Colonic mucosa (tissue), 4 donors: ENCODE data around the gene FANCE. TPM values are rescaled to one million over a fixed set of nuclear protein-coding genes. Genes with fewer than 3 reads are reported as not detected.
"Not testable (repeated sequence)": the region's sequence is repeated elsewhere in the genome, so short reads cannot be mapped to it uniquely, and the experiment has no call there.

Experiments
- DNase-seq: peaks from one replicate; pipeline ENCODE4 v3.0.0-alpha.2; 2020
- H3K27ac ChIP-seq: fragments of 200-600 bp; one replicate; pipeline ENCODE4 v1.8.0; 2021
- H3K27me3 ChIP-seq: fragments of 200-600 bp; one replicate; pipeline ENCODE4 v1.8.0; 2021
- H3K36me3 ChIP-seq: fragments of 200-600 bp; one replicate; pipeline ENCODE4 v1.8.0; 2021
- H3K4me1 ChIP-seq: fragments of 200-600 bp; one replicate; pipeline ENCODE4 v1.8.0; 2021; ENCODE audit warnings: mild to moderate bottlenecking
- H3K4me3 ChIP-seq: fragments of 200-600 bp; one replicate; pipeline ENCODE4 v1.8.0; 2021
- H3K9ac ChIP-seq, 2 donors: one replicate each; pipeline ENCODE4 v1.7.0; 2013; ENCODE audit warnings: control low read depth in 2 of 2, low read depth in 2 of 2, low read length in 2 of 2
- H3K9me3 ChIP-seq: fragments of 200-600 bp; one replicate; pipeline ENCODE4 v1.8.0; 2021
- CTCF ChIP-seq: fragments of 200-600 bp; IDR thresholded peaks from one replicate; pipeline ENCODE4 v1.8.0; 2022; ENCODE audit warnings: antibody characterized with exemption, mild to moderate bottlenecking
- intact Hi-C: fragments of 100-400 bp; cut with DNase I; formaldehyde crosslinking; loops from one replicate; pipeline ENCODE4 v1.14.1; 2022
- total RNA-seq, 2 donors: library from RNA; stranded (reverse); fragmentation: NEBNext Ultra II Directional in 1 of 2; extraction: Animal tissue kit (Norgen Biotek cat#: 25700) in 1 of 2; gene quantifications; one replicate each; pipeline ENCODE4 v1.2.1, GENCODE V29; 2021
- donor health status: healthy.
- donor health status: DM: no; HTN: no; CAD: no.
- donor health status: DM: no; HTN: no; CAD: no.

FANCE gene
- total RNA-seq, 2 donors from 2014 or later: 3.7 to 10.7 TPM

GRCh38 chr6:35510916-35511561, 58.9 kb downstream of the FANCE start:
- Histone ChIP-seq H3K9me3 (no peaks in the 10 kb centered on the region), H3K4me1 (no peaks in the 10 kb centered on the region), H3K27me3 (peaks cover 5% of the 10 kb centered on the region), H3K9ac (no peak overlapping the region), H3K36me3 (no peaks in the 10 kb centered on the region), H3K4me3 (no peak overlapping the region), H3K27ac (no peak overlapping the region)
- TF ChIP-seq CTCF: no peak
- no peak for DNase-seq
- intact Hi-C loops: no loop called here

- peaks cover 3% of the 10 kb centered on the region for H3K27me3 ChIP-seq
- no peak for DNase-seq
- H3K4me1 ChIP-seq: no peaks in the 10 kb centered on the region
- no peak overlapping the region for H3K4me3 ChIP-seq
- no peak overlapping the region for H3K27ac ChIP-seq
- H3K9ac ChIP-seq: no peak overlapping the region
- intact Hi-C loops: no loop called here
- TF ChIP-seq CTCF: no peak
- no peaks in the 10 kb centered on the region for H3K36me3 ChIP-seq
- H3K9me3 ChIP-seq: no peaks in the 10 kb centered on the region
These were observed 59.4 kb downstream of the FANCE start for GRCh38 chr6:35511562-35511941.

- no peak overlapping the region for H3K9ac ChIP-seq
- H3K9me3 ChIP-seq: no peaks in the 10 kb centered on the region
- no peak for DNase-seq
- no peak for TF ChIP-seq CTCF
- H3K4me1 ChIP-seq: no peaks in the 10 kb centered on the region
- peaks cover 3% of the 10 kb centered on the region for H3K27me3 ChIP-seq
- no peak overlapping the region for H3K4me3 ChIP-seq
- intact Hi-C loops: no loop called here
- H3K27ac ChIP-seq: no peak overlapping the region
- H3K36me3 ChIP-seq: no peaks in the 10 kb centered on the region
These were observed 59.9 kb downstream of the FANCE start for GRCh38 chr6:35512006-35512405.

- H3K36me3 ChIP-seq: no peaks in the 10 kb centered on the region
- no peaks in the 10 kb centered on the region for H3K9me3 ChIP-seq
- H3K27me3 ChIP-seq: peaks cover 3% of the 10 kb centered on the region
- no peak within 1 kb of the TSS for H3K27ac ChIP-seq
- no peak for TF ChIP-seq CTCF
- intact Hi-C loops: no loop called here
- H3K4me3 ChIP-seq: no peak within 1 kb of the TSS
- no peaks in the 10 kb centered on the region for H3K4me1 ChIP-seq
- no peak for DNase-seq
- H3K9ac ChIP-seq: no peak within 1 kb of the TSS
These were observed 60.6 kb downstream of the FANCE start, which contains the start of gene TULP1 for GRCh38 chr6:35512740-35513139. Gene TULP1 (minus strand): TSS chr6:35512896. CDS start chr6:35512858, 38 bp downstream.

- H3K9me3 ChIP-seq: no peaks in the 10 kb centered on the region
These were observed 62.4 kb downstream of the FANCE start for GRCh38 chr6:35514587-35514986.

GRCh38 chr6:35515939-35516338, 63.8 kb downstream of the FANCE start:
- intact Hi-C loops, H3K9me3 ChIP-seq: not testable (repeated sequence)

More at GRCh38 chr6:35514587-35514986, 62.4 kb downstream of the FANCE start:
- Histone ChIP-seq H3K9ac (no peak overlapping the region), H3K27ac (no peak overlapping the region), H3K27me3 (peaks cover 3% of the 10 kb centered on the region), H3K4me1 (no peaks in the 10 kb centered on the region), H3K36me3 (no peaks in the 10 kb centered on the region), H3K4me3 (no peak overlapping the region)
- no peak for DNase-seq
- intact Hi-C loops: no loop called here
- no peak for TF ChIP-seq CTCF

More at GRCh38 chr6:35515939-35516338, 63.8 kb downstream of the FANCE start:
- H3K4me1 ChIP-seq, H3K27me3 ChIP-seq, H3K27ac ChIP-seq, DNase-seq, H3K9ac ChIP-seq, H3K4me3 ChIP-seq, H3K36me3 ChIP-seq: not testable (repeated sequence)
